H1 (cell line): ENCODE results near the gene HABP2. TPM values are rescaled to one million over a fixed set of nuclear protein-coding genes. Genes with fewer than 3 reads are reported as not detected.

ENCODE experiments used
- CTCF ChIP-seq, 3 experiments: IDR thresholded peaks; 1 replicate in 2 of 3; 2 replicates in 1 of 3; pipeline versions ENCODE4 v1.5.1 to v1.6.1; 2011; ENCODE audit warnings: low read length in 3 of 3, mild to moderate bottlenecking in 3 of 3, inconsistent platforms in 2 of 3, low read depth in 1 of 3, moderate library complexity in 1 of 3; ENCODE audit not compliant: insufficient read depth in 1 of 3; ENCODE audit errors: control extremely low read depth in 1 of 3
- PHF8 ChIP-seq: fragments of 200-600 bp; sonication (generic); conservative IDR thresholded peaks from 2 replicates; pipeline ENCODE4 v1.7.1; 2012; ENCODE audit warnings: low read depth, mild to moderate bottlenecking, inconsistent platforms, low read length, moderate library complexity
- SRF ChIP-seq: IDR thresholded peaks from 2 replicates; pipeline ENCODE4 v1.6.1; 2011; ENCODE audit warnings: mild to moderate bottlenecking, low read depth, low read length, moderate library complexity
- polyA plus RNA-seq, 7 experiments: library from polyadenylated mRNA; depleted of rRNA in 3 of 7; stranded (reverse) in 5 of 7; unstranded in 2 of 7; fragments of >200 nt in 5 of 7; fragments of 200-250 nt in 2 of 7; gene quantifications; 1 replicate in 5 of 7; 2 replicates in 1 of 7; 4 replicates in 1 of 7; pipeline versions ENCODE4 v1.2.1 to v1.2.3, GENCODE V29; 2011 to 2013; ENCODE audit warnings: missing spikeins in 2 of 7, mixed read lengths in 2 of 7
- total RNA-seq: library from RNA; stranded (reverse); fragmentation: NEBNext Ultra II Directional; extraction: Animal tissue kit (Norgen Biotek cat#: 25700); gene quantifications from 2 replicates; pipeline ENCODE4 v1.2.1, GENCODE V29; 2021

The HABP2 gene
- total and polyA plus RNA-seq, 2 of the 8 experiments (the other 6 are each of a cell fraction or from before 2014, with no cell fraction given) = not detected

DNA sequence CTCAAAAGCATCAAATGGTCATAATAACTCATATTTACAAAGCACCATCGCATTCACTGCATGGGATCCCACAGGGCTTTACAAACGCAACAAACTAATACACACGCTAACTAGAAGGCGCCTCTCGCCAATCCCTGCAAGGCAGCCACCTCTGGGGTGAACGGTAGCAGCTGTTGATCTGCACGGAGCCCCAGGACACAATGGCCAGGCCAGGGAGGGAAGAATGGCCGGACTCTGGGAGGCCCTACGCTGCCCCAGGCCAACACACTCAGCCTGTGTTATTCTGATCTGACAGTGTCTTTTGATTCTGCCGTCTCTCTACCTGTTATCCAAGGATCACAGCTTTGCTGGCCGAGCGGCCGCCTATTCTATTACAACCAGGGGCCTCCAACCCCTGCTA, 41.8 kb downstream of the HABP2 start (continued):
- no peak for TF ChIP-seq SRF
- TF ChIP-seq PHF8 = no peak
- TF ChIP-seq CTCF (IDR thresholded peaks at IDR 0.05; ENCODE audit: control extremely low read depth in 1 of 3, insufficient read depth in 1 of 3, low read depth in 1 of 3, low read length in 3 of 3) = no peak
